Measurements from ENCODE around the gene MTHFD1. TPM values are rescaled to one million over a fixed set of nuclear protein-coding genes. Genes with fewer than 3 reads are reported as not detected.
"Not testable (repeated sequence)": the region's sequence is repeated elsewhere in the genome, so short reads cannot be mapped to it uniquely, and the experiment has no call there.

MTHFD1 gene
- total and polyA plus RNA-seq, 2 donors (not counting 3 experiments of a cell fraction or from before 2014, with no cell fraction given) = 26.3 to 114 TPM

- H3K36me3 ChIP-seq (ENCODE audit: control insufficient read depth in 2 of 2, extremely low read depth in 1 of 2, insufficient read depth in 2 of 2, low read length in 2 of 2); H3K9me1 ChIP-seq (replicated peaks; ENCODE audit: control insufficient read depth, extremely low read depth, insufficient read depth, low read length); dilution Hi-C loops (cut with MboI; ENCODE audit: extremely low pct_ligation_motif_present, low sequenced_read_pairs); POLR2A ChIA-PET; H2AFZ ChIP-seq (ENCODE audit: low read depth, low read length); intact Hi-C loops (cut with micrococcal nuclease); H3K27me3 ChIP-seq (ENCODE audit: control insufficient read depth in 2 of 2, insufficient read depth in 2 of 2, low read length in 2 of 2); BruUV-seq (replicated peaks); H3K4me3 ChIP-seq (replicated peaks in 1 of 3; ENCODE audit: insufficient read depth in 1 of 3, low read depth in 1 of 3, low read length in 3 of 3); FAIRE-seq; H4K20me1 ChIP-seq (replicated peaks; ENCODE audit: control insufficient read depth, extremely low read depth, insufficient read depth, low read length); H3K27ac ChIP-seq (ENCODE audit: insufficient read depth, low read depth, low read length); H3K9ac ChIP-seq (replicated peaks; ENCODE audit: extremely low read depth, insufficient read depth, low read length); DNase-seq (ENCODE audit: low read depth, low spot score); H3K9me3 ChIP-seq (replicated peaks; ENCODE audit: control insufficient read depth, insufficient read depth, low read length); H3K4me2 ChIP-seq (ENCODE audit: insufficient read depth, low read length): not testable (repeated sequence)
- CTCF ChIA-PET = interaction anchor here (0.9 kb wide), 1 partner anchor 49 kb away, joined by 3 read pairs; no protein-coding TSS in a partner anchor
- Histone ChIP-seq H3K79me2 (ENCODE audit: control insufficient read depth, insufficient read depth, low read length) (peaks cover 58% of the 10 kb centered on the region), H3K4me1 (ENCODE audit: control insufficient read depth, extremely low read depth, insufficient read depth, low read length) (peaks cover 11% of the 10 kb centered on the region)
Measured at GRCh38 chr14:64393189-64393726, 5.1 kb downstream of the MTHFD1 start.

- no peak overlapping the region for H3K4me3 ChIP-seq (replicated peaks in 1 of 3; ENCODE audit: insufficient read depth in 1 of 3, low read depth in 1 of 3, low read length in 3 of 3)
- H4K20me1 ChIP-seq (replicated peaks; ENCODE audit: control insufficient read depth, extremely low read depth, insufficient read depth, low read length) = no peaks in the 10 kb centered on the region
- FAIRE-seq = no peak
- H2AFZ ChIP-seq (ENCODE audit: low read depth, low read length) = no peak overlapping the region
- ChIA-PET CTCF (no interaction called here), POLR2A (no interaction called here)
- dilution Hi-C loops (cut with MboI; ENCODE audit: extremely low pct_ligation_motif_present, low sequenced_read_pairs) (no loop called here), intact Hi-C loops (cut with micrococcal nuclease) (no loop called here)
- H3K36me3 ChIP-seq (ENCODE audit: control insufficient read depth in 2 of 2, extremely low read depth in 1 of 2, insufficient read depth in 2 of 2, low read length in 2 of 2) = peaks cover 0 to 3% of the 10 kb centered on the region in 2 experiments
- no peak for TF ChIP-seq EZH2 (IDR thresholded peaks at IDR 0.05; ENCODE audit: borderline replicate concordance, low read depth, low read length, severe bottlenecking)
- TF ChIP-seq CTCF (IDR thresholded peaks at IDR 0.05; ENCODE audit: extremely low read depth in 1 of 2, insufficient read depth in 1 of 2, low read depth in 1 of 2, low read length in 2 of 2) = no peak
- TF ChIP-seq JUN (IDR thresholded peaks at IDR 0.05; ENCODE audit: borderline replicate concordance, insufficient read depth, insufficient read length, low read depth) = no peak
- no peak for TF ChIP-seq MYC (IDR thresholded peaks at IDR 0.05; ENCODE audit: low read depth, low read length)
- no peak for TF ChIP-seq POLR2A (IDR thresholded peaks at IDR 0.05; ENCODE audit: low read depth, low read length)
- peaks cover 54% of the 10 kb centered on the region for H3K79me2 ChIP-seq (ENCODE audit: control insufficient read depth, insufficient read depth, low read length)
- no peaks in the 10 kb centered on the region for H3K9me3 ChIP-seq (replicated peaks; ENCODE audit: control insufficient read depth, insufficient read depth, low read length)
- no TSS peak for BruUV-seq (replicated peaks)
- no peaks in the 10 kb centered on the region for H3K9me1 ChIP-seq (replicated peaks; ENCODE audit: control insufficient read depth, extremely low read depth, insufficient read depth, low read length)
- peaks cover 6% of the 10 kb centered on the region for H3K4me1 ChIP-seq (ENCODE audit: control insufficient read depth, extremely low read depth, insufficient read depth, low read length)
- no peak overlapping the region for H3K27ac ChIP-seq (ENCODE audit: insufficient read depth, low read depth, low read length)
- H3K9ac ChIP-seq (replicated peaks; ENCODE audit: extremely low read depth, insufficient read depth, low read length) = no peak overlapping the region
- DNase-seq (ENCODE audit: low read depth, low spot score) = no peak
- no peaks in the 10 kb centered on the region for H3K27me3 ChIP-seq (ENCODE audit: control insufficient read depth in 2 of 2, insufficient read depth in 2 of 2, low read length in 2 of 2)
- H3K4me2 ChIP-seq (ENCODE audit: insufficient read depth, low read length) = no peak overlapping the region
Measured at GRCh38 chr14:64394423-64394822, 6.3 kb downstream of the MTHFD1 start.

All from endothelial cell of umbilical vein (primary cell).